Measurements from ENCODE around the gene DOK5. TPM values are rescaled to one million over a fixed set of nuclear protein-coding genes. Genes with fewer than 3 reads are reported as not detected.

The DOK5 gene
- total and polyA plus RNA-seq, 2 experiments from 2014 or later, result 5.0 to 6.9 TPM

DNA sequence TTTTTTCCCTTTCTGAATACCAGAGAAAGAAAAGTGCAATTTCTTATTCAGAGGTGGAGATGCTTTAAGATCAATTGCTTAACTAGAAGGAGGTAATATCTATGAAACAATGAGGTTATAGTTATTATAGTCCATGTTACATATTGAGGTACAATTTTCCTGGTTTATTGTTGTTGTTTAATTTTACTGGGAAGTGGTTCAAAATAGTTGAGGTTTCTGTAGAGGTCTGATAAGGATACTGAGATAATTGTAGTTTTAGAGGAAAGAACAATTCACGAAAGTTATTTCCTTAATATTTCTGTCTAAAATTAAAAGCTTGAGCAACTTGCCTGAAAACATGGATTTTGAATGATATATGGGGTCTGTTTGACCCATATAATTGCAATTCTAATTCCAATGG lies 51.4 kb downstream of the DOK5 start:
- H3K79me2 ChIP-seq (replicated peaks; ENCODE audit: insufficient read depth), result no peaks in the 10 kb centered on the region
- DNase-seq (ENCODE audit: low spot score), result no peak
- ATAC-seq, result no peak
- peak overlapping the region; percentile 13; the same call in 1 of the 2 replicates for H3K4me2 ChIP-seq
- Mint-ChIP-seq H3K27me3 (ENCODE audit: insufficient read depth, low read depth, poor library complexity) (peaks cover 4% of the 10 kb centered on the region), H3K4me3 (no peak overlapping the region), H3K27ac (peak overlapping the region; percentile 47; the same call in 1 of the 2 replicates), H3K36me3 (ENCODE audit: low read depth) (peaks cover 7% of the 10 kb centered on the region; the same call in 1 of the 3 replicates), H3K9me3 (peaks cover 7% of the 10 kb centered on the region; the same call in 2 of the 3 replicates), H3K4me1 (peaks cover 31% of the 10 kb centered on the region)
- no peak overlapping the region for H3K4me3 ChIP-seq
- no peaks in the 10 kb centered on the region for H3F3A ChIP-seq (replicated peaks; ENCODE audit: low read depth)
- no peaks in the 10 kb centered on the region for H3K27me3 ChIP-seq (ENCODE audit: insufficient read depth)
- peaks cover 4% of the 10 kb centered on the region; the same call in 1 of the 2 replicates for H3K9me2 ChIP-seq (ENCODE audit: insufficient read depth)
- TF ChIP-seq JUNB (IDR thresholded peaks at IDR 0.05; ENCODE audit: unreplicated experiment) (no peak), ZNF114 (CRISPR knock-in tag; IDR thresholded peaks at IDR 0.05) (no peak), ZNF331 (CRISPR knock-in tag; IDR thresholded peaks at IDR 0.05; ENCODE audit: low read depth) (no peak), NANOG (IDR thresholded peaks at IDR 0.05; ENCODE audit: borderline replicate concordance) (no peak), STAT1 (IDR thresholded peaks at IDR 0.05; ENCODE audit: unreplicated experiment) (no peak), POLR2AphosphoS5 (IDR thresholded peaks at IDR 0.05; ENCODE audit: low read depth) (no peak), CREB1 (CRISPR knock-in tag; IDR thresholded peaks at IDR 0.05; ENCODE audit: low read depth) (no peak), EZH2phosphoT487 (IDR thresholded peaks at IDR 0.05; ENCODE audit: unreplicated experiment) (no peak), EZH2 (IDR thresholded peaks at IDR 0.05; ENCODE audit: low read depth, unreplicated experiment) (no peak)
- TF ChIP-seq, protein P1, sequence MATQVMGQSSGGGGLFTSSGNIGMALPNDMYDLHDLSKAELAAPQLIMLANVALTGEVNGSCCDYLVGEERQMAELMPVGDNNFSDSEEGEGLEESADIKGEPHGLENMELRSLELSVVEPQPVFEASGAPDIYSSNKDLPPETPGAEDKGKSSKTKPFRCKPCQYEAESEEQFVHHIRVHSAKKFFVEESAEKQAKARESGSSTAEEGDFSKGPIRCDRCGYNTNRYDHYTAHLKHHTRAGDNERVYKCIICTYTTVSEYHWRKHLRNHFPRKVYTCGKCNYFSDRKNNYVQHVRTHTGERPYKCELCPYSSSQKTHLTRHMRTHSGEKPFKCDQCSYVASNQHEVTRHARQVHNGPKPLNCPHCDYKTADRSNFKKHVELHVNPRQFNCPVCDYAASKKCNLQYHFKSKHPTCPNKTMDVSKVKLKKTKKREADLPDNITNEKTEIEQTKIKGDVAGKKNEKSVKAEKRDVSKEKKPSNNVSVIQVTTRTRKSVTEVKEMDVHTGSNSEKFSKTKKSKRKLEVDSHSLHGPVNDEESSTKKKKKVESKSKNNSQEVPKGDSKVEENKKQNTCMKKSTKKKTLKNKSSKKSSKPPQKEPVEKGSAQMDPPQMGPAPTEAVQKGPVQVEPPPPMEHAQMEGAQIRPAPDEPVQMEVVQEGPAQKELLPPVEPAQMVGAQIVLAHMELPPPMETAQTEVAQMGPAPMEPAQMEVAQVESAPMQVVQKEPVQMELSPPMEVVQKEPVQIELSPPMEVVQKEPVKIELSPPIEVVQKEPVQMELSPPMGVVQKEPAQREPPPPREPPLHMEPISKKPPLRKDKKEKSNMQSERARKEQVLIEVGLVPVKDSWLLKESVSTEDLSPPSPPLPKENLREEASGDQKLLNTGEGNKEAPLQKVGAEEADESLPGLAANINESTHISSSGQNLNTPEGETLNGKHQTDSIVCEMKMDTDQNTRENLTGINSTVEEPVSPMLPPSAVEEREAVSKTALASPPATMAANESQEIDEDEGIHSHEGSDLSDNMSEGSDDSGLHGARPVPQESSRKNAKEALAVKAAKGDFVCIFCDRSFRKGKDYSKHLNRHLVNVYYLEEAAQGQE (IDR thresholded peaks at IDR 0.05; ENCODE audit: unreplicated experiment), result no peak
- TF ChIP-seq, protein P2, sequence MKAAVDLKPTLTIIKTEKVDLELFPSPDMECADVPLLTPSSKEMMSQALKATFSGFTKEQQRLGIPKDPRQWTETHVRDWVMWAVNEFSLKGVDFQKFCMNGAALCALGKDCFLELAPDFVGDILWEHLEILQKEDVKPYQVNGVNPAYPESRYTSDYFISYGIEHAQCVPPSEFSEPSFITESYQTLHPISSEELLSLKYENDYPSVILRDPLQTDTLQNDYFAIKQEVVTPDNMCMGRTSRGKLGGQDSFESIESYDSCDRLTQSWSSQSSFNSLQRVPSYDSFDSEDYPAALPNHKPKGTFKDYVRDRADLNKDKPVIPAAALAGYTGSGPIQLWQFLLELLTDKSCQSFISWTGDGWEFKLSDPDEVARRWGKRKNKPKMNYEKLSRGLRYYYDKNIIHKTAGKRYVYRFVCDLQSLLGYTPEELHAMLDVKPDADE (IDR thresholded peaks at IDR 0.05), result no peak
- TF ChIP-seq, protein P3, sequence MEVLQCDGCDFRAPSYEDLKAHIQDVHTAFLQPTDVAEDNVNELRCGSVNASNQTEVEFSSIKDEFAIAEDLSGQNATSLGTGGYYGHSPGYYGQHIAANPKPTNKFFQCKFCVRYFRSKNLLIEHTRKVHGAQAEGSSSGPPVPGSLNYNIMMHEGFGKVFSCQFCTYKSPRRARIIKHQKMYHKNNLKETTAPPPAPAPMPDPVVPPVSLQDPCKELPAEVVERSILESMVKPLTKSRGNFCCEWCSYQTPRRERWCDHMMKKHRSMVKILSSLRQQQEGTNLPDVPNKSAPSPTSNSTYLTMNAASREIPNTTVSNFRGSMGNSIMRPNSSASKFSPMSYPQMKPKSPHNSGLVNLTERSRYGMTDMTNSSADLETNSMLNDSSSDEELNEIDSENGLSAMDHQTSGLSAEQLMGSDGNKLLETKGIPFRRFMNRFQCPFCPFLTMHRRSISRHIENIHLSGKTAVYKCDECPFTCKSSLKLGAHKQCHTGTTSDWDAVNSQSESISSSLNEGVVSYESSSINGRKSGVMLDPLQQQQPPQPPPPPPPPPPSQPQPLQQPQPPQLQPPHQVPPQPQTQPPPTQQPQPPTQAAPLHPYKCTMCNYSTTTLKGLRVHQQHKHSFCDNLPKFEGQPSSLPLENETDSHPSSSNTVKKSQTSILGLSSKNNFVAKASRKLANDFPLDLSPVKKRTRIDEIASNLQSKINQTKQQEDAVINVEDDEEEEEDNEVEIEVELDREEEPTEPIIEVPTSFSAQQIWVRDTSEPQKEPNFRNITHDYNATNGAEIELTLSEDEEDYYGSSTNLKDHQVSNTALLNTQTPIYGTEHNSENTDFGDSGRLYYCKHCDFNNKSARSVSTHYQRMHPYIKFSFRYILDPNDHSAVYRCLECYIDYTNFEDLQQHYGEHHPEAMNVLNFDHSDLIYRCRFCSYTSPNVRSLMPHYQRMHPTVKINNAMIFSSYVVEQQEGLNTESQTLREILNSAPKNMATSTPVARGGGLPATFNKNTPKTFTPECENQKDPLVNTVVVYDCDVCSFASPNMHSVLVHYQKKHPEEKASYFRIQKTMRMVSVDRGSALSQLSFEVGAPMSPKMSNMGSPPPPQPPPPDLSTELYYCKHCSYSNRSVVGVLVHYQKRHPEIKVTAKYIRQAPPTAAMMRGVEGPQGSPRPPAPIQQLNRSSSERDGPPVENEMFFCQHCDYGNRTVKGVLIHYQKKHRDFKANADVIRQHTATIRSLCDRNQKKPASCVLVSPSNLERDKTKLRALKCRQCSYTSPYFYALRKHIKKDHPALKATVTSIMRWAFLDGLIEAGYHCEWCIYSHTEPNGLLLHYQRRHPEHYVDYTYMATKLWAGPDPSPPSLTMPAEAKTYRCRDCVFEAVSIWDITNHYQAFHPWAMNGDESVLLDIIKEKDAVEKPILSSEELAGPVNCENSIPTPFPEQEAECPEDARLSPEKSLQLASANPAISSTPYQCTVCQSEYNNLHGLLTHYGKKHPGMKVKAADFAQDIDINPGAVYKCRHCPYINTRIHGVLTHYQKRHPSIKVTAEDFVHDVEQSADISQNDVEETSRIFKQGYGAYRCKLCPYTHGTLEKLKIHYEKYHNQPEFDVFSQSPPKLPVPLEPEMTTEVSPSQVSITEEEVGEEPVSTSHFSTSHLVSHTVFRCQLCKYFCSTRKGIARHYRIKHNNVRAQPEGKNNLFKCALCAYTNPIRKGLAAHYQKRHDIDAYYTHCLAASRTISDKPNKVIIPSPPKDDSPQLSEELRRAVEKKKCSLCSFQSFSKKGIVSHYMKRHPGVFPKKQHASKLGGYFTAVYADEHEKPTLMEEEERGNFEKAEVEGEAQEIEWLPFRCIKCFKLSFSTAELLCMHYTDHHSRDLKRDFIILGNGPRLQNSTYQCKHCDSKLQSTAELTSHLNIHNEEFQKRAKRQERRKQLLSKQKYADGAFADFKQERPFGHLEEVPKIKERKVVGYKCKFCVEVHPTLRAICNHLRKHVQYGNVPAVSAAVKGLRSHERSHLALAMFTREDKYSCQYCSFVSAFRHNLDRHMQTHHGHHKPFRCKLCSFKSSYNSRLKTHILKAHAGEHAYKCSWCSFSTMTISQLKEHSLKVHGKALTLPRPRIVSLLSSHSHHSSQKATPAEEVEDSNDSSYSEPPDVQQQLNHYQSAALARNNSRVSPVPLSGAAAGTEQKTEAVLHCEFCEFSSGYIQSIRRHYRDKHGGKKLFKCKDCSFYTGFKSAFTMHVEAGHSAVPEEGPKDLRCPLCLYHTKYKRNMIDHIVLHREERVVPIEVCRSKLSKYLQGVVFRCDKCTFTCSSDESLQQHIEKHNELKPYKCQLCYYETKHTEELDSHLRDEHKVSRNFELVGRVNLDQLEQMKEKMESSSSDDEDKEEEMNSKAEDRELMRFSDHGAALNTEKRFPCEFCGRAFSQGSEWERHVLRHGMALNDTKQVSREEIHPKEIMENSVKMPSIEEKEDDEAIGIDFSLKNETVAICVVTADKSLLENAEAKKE (CRISPR knock-in tag; IDR thresholded peaks at IDR 0.05), result no peak
- TF ChIP-seq, protein P4, sequence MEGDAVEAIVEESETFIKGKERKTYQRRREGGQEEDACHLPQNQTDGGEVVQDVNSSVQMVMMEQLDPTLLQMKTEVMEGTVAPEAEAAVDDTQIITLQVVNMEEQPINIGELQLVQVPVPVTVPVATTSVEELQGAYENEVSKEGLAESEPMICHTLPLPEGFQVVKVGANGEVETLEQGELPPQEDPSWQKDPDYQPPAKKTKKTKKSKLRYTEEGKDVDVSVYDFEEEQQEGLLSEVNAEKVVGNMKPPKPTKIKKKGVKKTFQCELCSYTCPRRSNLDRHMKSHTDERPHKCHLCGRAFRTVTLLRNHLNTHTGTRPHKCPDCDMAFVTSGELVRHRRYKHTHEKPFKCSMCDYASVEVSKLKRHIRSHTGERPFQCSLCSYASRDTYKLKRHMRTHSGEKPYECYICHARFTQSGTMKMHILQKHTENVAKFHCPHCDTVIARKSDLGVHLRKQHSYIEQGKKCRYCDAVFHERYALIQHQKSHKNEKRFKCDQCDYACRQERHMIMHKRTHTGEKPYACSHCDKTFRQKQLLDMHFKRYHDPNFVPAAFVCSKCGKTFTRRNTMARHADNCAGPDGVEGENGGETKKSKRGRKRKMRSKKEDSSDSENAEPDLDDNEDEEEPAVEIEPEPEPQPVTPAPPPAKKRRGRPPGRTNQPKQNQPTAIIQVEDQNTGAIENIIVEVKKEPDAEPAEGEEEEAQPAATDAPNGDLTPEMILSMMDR (conservative IDR thresholded peaks at IDR 0.05; ENCODE audit: low read depth in 2 of 2), result no peak
- no peaks in the 10 kb centered on the region for H3K36me3 ChIP-seq (ENCODE audit: insufficient read depth)
- no peak overlapping the region for H3K27ac ChIP-seq (ENCODE audit: low read depth)
- no peaks in the 10 kb centered on the region for H4K20me1 ChIP-seq (replicated peaks; ENCODE audit: insufficient read depth)
- peaks cover 14% of the 10 kb centered on the region for H3K4me1 ChIP-seq (ENCODE audit: insufficient read depth)
- H2AFZ ChIP-seq, result no peak overlapping the region

Data from GM23338 (cell line).